IMR-90 (cell line): ENCODE results near the gene PIR. TPM values are rescaled to one million over a fixed set of nuclear protein-coding genes. Genes with fewer than 3 reads are reported as not detected.

Source experiments
- ATAC-seq: fragments of 200-7000 bp; cut with Tn5 transposase; 2 replicates; pipeline ENCODE4 v1.9.1; 2020; ENCODE audit warnings: low read depth, mild to moderate bottlenecking, moderate library complexity
- BruUV-seq: library from RNA; stranded (reverse); fragments of 400-500 nt; replicated peaks from 2 replicates; lab custom pipeline; 2021; lab: Mats Ljungman, UMichigan
- CTCF ChIA-PET: fragments of 300-600 bp; formaldehyde crosslinking; extraction: SDS; loops from one replicate; lab custom pipeline; 2021; ENCODE audit warnings: antibody characterized with exemption; lab: Yijun Ruan, JAX
- POLR2A ChIA-PET: fragments of 300-600 bp; sonication (Branson Sonifier 250); formaldehyde crosslinking; loops from one replicate; lab custom pipeline; 2022; ENCODE audit warnings: antibody characterized with exemption; ENCODE audit not compliant: unreplicated experiment; lab: Charles Lee
- DNase-seq: peaks from one replicate; pipeline ENCODE4 v3.0.0; 2013
- H2AFZ ChIP-seq: replicated peaks from 2 replicates; pipeline ENCODE3; 2013; ENCODE audit warnings: low read length, mild to moderate bottlenecking; ENCODE audit not compliant: poor library complexity
- H2AK5ac ChIP-seq: 2 replicates; pipeline ENCODE4 v1.6.1; 2013; ENCODE audit warnings: low read depth, low read length, inconsistent platforms
- H2AK9ac ChIP-seq: replicated peaks from 2 replicates; pipeline ENCODE3; 2013; ENCODE audit warnings: mild to moderate bottlenecking, low read depth, low read length, moderate library complexity; ENCODE audit not compliant: poor library complexity
- H2BK120ac ChIP-seq: 2 replicates; pipeline ENCODE4 v1.6.1; 2013; ENCODE audit warnings: low read depth, low read length, inconsistent platforms
- H2BK15ac ChIP-seq: 3 replicates; pipeline ENCODE4 v1.6.1; 2013; ENCODE audit warnings: low read depth, low read length, inconsistent platforms
- H2BK20ac ChIP-seq: 2 replicates; pipeline ENCODE4 v1.6.1; 2013; ENCODE audit warnings: low read depth, mild to moderate bottlenecking, inconsistent platforms, low read length, moderate library complexity
- H2BK5ac ChIP-seq: 2 replicates; pipeline ENCODE4 v1.6.1; 2013; ENCODE audit warnings: mild to moderate bottlenecking, low read depth, low read length, inconsistent platforms; ENCODE audit not compliant: poor library complexity, severe bottlenecking
- H3K14ac ChIP-seq: replicated peaks from 2 replicates; pipeline ENCODE4 v1.6.1; 2013; ENCODE audit warnings: low read depth, low read length, inconsistent platforms
- H3K18ac ChIP-seq: 2 replicates; pipeline ENCODE4 v1.6.1; 2013; ENCODE audit warnings: low read depth, low read length, control low read depth
- H3K23ac ChIP-seq: 2 replicates; pipeline ENCODE4 v1.6.1; 2013; ENCODE audit warnings: low read depth, low read length, inconsistent platforms
- H3K27ac ChIP-seq: 2 replicates; pipeline ENCODE4 v1.5.1; 2013; ENCODE audit warnings: mild to moderate bottlenecking, control low read depth, low read length; ENCODE audit not compliant: insufficient read depth
- H3K27me3 ChIP-seq: 2 replicates; pipeline ENCODE4 v1.6.1; 2013; ENCODE audit warnings: low read length; ENCODE audit not compliant: control insufficient read depth, insufficient read depth
- H3K36me3 ChIP-seq: 2 replicates; pipeline ENCODE4 v1.6.1; 2013; ENCODE audit warnings: low read length, mixed read lengths; ENCODE audit not compliant: control insufficient read depth, insufficient read depth
- H3K4ac ChIP-seq: 2 replicates; pipeline ENCODE4 v1.6.1; 2013; ENCODE audit warnings: low read depth, low read length, inconsistent platforms
- H3K4me1 ChIP-seq: 2 replicates; pipeline ENCODE4 v1.6.1; 2013; ENCODE audit warnings: low read length, mixed read lengths; ENCODE audit not compliant: control insufficient read depth, insufficient read depth
- H3K4me2 ChIP-seq: 2 replicates; pipeline ENCODE4 v1.6.1; 2013; ENCODE audit warnings: low read depth, mild to moderate bottlenecking, control low read depth, low read length, moderate library complexity
- H3K4me3 ChIP-seq: 2 replicates; pipeline ENCODE4 v1.5.1; 2013; ENCODE audit warnings: low read depth, mild to moderate bottlenecking, control low read depth, low read length, moderate library complexity; ENCODE audit not compliant: insufficient read depth
- H3K56ac ChIP-seq: 2 replicates; pipeline ENCODE4 v1.6.1; 2013; ENCODE audit warnings: low read length, inconsistent platforms; ENCODE audit not compliant: insufficient read depth; ENCODE audit errors: extremely low read depth
- H3K79me1 ChIP-seq, 2 experiments: 2 replicates each; pipeline ENCODE4 v1.6.1; 2013; ENCODE audit warnings: low read length in 2 of 2, inconsistent platforms in 1 of 2, low read depth in 1 of 2
- H3K9ac ChIP-seq: 2 replicates; pipeline ENCODE4 v1.6.1; 2013; ENCODE audit warnings: low read depth, low read length, control low read depth
- H3K9me1 ChIP-seq: 2 replicates; pipeline ENCODE4 v1.6.1; 2013; ENCODE audit warnings: low read length, inconsistent platforms; ENCODE audit not compliant: insufficient read depth
- H3K9me3 ChIP-seq: 2 replicates; pipeline ENCODE4 v1.6.1; 2013; ENCODE audit warnings: low read length; ENCODE audit not compliant: control insufficient read depth, insufficient read depth
- H4K20me1 ChIP-seq: 2 replicates; pipeline ENCODE4 v1.6.1; 2013; ENCODE audit warnings: low read length, inconsistent platforms; ENCODE audit not compliant: insufficient read depth
- H4K5ac ChIP-seq: 2 replicates; pipeline ENCODE4 v1.6.1; 2013; ENCODE audit warnings: mild to moderate bottlenecking, low read depth, low read length, control low read depth
- H4K8ac ChIP-seq, 2 experiments: 2 replicates each; pipeline ENCODE4 v1.6.1; 2013; ENCODE audit warnings: low read depth in 2 of 2, low read length in 2 of 2, control low read depth in 1 of 2, inconsistent platforms in 1 of 2
- H4K91ac ChIP-seq: 2 replicates; pipeline ENCODE4 v1.6.1; 2013; ENCODE audit warnings: low read depth, low read length, inconsistent platforms; ENCODE audit not compliant: insufficient read depth
- BHLHE40 ChIP-seq: fragments of 150-350 bp; IDR thresholded peaks from 2 replicates; pipeline ENCODE4 v1.6.1; 2016; ENCODE audit warnings: mild to moderate bottlenecking, low read depth, low read length
- CHD1 ChIP-seq: IDR thresholded peaks from 2 replicates; pipeline ENCODE4 v1.6.1; 2012; ENCODE audit warnings: low read depth, low read length, improper control_type of control experiment
- FOS ChIP-seq: fragments of 150-350 bp; IDR thresholded peaks from 2 replicates; pipeline ENCODE4 v1.6.1; 2016; ENCODE audit warnings: low read depth, low read length
- MAFK ChIP-seq: IDR thresholded peaks from 2 replicates; pipeline ENCODE4 v1.6.1; 2012; ENCODE audit warnings: low read depth, low read length, improper control_type of control experiment
- MAZ ChIP-seq: IDR thresholded peaks from 2 replicates; pipeline ENCODE4 v1.6.1; 2012; ENCODE audit warnings: low read depth, mild to moderate bottlenecking, low read length, improper control_type of control experiment, moderate library complexity, borderline replicate concordance
- MXI1 ChIP-seq: IDR thresholded peaks from 2 replicates; pipeline ENCODE4 v1.6.1; 2012; ENCODE audit warnings: low read depth, mild to moderate bottlenecking, low read length, moderate library complexity, borderline replicate concordance
- NFE2L2 ChIP-seq: fragments of 150-350 bp; IDR thresholded peaks from 2 replicates; pipeline ENCODE4 v1.6.1; 2016; ENCODE audit warnings: low read depth, mild to moderate bottlenecking, low read length
- POLR2A ChIP-seq: IDR thresholded peaks from 2 replicates; pipeline ENCODE4 v1.6.1; 2012; ENCODE audit warnings: mild to moderate bottlenecking, low read depth, low read length
- RAD21 ChIP-seq: IDR thresholded peaks from 2 replicates; pipeline ENCODE4 v1.6.1; 2012; ENCODE audit warnings: low read length, improper control_type of control experiment
- RCOR1 ChIP-seq: IDR thresholded peaks from 2 replicates; pipeline ENCODE4 v1.6.1; 2012; ENCODE audit warnings: mild to moderate bottlenecking, low read length, improper control_type of control experiment; ENCODE audit not compliant: insufficient replicate concordance
- RFX5 ChIP-seq: IDR thresholded peaks from 2 replicates; pipeline ENCODE4 v1.8.0; 2012; ENCODE audit warnings: low read depth, mild to moderate bottlenecking, low read length, moderate library complexity
- SMC3 ChIP-seq: fragments of 150-350 bp; IDR thresholded peaks from 2 replicates; pipeline ENCODE4 v1.6.1; 2016; ENCODE audit warnings: low read depth, mild to moderate bottlenecking, antibody characterized with exemption, low read length, moderate library complexity
- USF2 ChIP-seq: fragments of 150-350 bp; IDR thresholded peaks from 2 replicates; pipeline ENCODE4 v1.6.1; 2017; ENCODE audit warnings: mild to moderate bottlenecking, antibody characterized with exemption, low read length, low read depth
- WGBS, 2 experiments: methylation state at CpG; one replicate each; pipeline versions ENCODE4 v1.1.5 to v1.1.7; 2013; ENCODE audit warnings: missing lambda C conversion rate in 2 of 2; ENCODE audit not compliant: insufficient read length in 1 of 2; ENCODE audit errors: extremely low coverage in 2 of 2; 5-methylcytosine and 5-hydroxymethylcytosine counted together
- dilution Hi-C: fragments of 300-500 bp; cut with HindIII; formaldehyde crosslinking; loops from one replicate; pipeline ENCODE4 v1.14.3; 2018; ENCODE audit warnings: low sequenced_read_pairs; ENCODE audit not compliant: unreplicated experiment
- in situ Hi-C: fragments of 300-500 bp; cut with MboI; formaldehyde crosslinking; loops from 3 replicates; pipeline ENCODE4 v1.14.3; 2019; ENCODE audit warnings: low sequenced_read_pairs, inconsistent platforms, mixed read lengths
- intact Hi-C: fragments of 100-400 bp; cut with micrococcal nuclease; formaldehyde crosslinking; loops from 2 replicates; pipeline ENCODE4 v1.10.0; 2022
- polyA plus RNA-seq, 3 experiments: library from polyadenylated mRNA; depleted of rRNA; stranded (reverse); fragments of >200 nt; gene quantifications; 2 replicates each; pipeline ENCODE4 v1.2.3, GENCODE V29; 2012; ENCODE audit warnings: low replicate concordance in 1 of 3
- total RNA-seq: library from RNA; depleted of rRNA; stranded (reverse); fragments of >200 nt; gene quantifications from 2 replicates; pipeline ENCODE4 v1.2.3, GENCODE V29; 2012
- TF ChIP-seq, protein P1 (sequence below): fragments of 150-350 bp; IDR thresholded peaks from 2 replicates; pipeline ENCODE4 v1.6.1; 2016; ENCODE audit warnings: low read depth, mild to moderate bottlenecking, low read length, moderate library complexity, borderline replicate concordance

Gene PIR
- total and polyA plus RNA-seq, 2 of the 4 experiments (the other 2 are of a cell fraction): 5.7 to 8.7 TPM

DNA sequence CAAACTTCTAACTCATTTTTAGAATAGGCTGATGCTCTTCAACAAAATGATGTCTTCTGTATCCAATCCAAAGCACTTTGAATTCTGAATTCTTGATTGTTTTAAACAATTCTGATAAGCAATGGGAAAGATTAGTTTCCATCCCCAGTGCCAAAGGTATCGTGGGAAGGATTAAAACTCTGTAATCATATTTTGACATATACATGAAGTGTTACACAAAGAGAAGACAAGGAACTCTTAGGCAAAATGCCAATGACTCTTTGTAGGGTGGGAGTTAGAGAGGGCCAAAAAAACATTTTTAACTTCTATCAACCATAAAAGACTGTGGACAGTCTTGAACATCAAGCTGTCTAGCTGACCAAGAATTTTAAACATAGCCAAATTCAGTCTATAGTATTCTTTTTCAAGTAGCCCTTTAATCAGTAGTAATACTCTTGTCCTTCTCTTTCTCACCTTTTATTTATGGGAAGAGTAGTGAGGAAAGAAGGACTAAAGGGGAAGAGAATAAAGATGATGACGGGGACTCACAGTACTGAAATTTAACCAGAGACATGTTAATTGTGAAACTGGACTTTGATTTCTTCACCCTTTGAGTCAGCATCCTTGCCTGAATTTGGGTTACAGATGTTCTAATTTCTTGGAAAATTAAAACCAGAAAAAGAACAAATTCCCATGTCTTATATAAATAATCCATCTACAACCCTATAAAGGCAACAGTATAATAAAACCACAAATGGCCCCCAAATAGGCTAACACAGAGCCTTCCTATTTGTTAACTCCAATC lies 57.1 kb downstream of the PIR start (continued):
- no peak for TF ChIP-seq USF2

- no peak overlapping the region for H2BK15ac ChIP-seq
- no peak overlapping the region for H4K5ac ChIP-seq
- H2AK5ac ChIP-seq: no peak overlapping the region
- no peak overlapping the region for H2AK9ac ChIP-seq
- intact Hi-C loops (no loop called here), in situ Hi-C loops (no loop called here), dilution Hi-C loops (no loop called here)
- H3K79me1 ChIP-seq: no peaks in the 10 kb centered on the region
- no peak overlapping the region for H3K18ac ChIP-seq
- CTCF ChIA-PET: no interaction called here
- no peak overlapping the region for H3K4me2 ChIP-seq
- POLR2A ChIA-PET: no interaction called here
- H4K91ac ChIP-seq: no peak overlapping the region
- no peak overlapping the region for H3K4me3 ChIP-seq
- H3K27ac ChIP-seq: no peak overlapping the region
- no peak for TF ChIP-seq MAFK
- no peak for TF ChIP-seq RCOR1
- TF ChIP-seq POLR2A: no peak
- no peak for TF ChIP-seq BHLHE40
- no peak for TF ChIP-seq SMC3
- no peak for TF ChIP-seq CHD1
- no peak for TF ChIP-seq USF2
- TF ChIP-seq, protein P1, sequence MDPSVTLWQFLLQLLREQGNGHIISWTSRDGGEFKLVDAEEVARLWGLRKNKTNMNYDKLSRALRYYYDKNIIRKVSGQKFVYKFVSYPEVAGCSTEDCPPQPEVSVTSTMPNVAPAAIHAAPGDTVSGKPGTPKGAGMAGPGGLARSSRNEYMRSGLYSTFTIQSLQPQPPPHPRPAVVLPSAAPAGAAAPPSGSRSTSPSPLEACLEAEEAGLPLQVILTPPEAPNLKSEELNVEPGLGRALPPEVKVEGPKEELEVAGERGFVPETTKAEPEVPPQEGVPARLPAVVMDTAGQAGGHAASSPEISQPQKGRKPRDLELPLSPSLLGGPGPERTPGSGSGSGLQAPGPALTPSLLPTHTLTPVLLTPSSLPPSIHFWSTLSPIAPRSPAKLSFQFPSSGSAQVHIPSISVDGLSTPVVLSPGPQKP: no peak
- TF ChIP-seq MAZ: no peak
- no peak for TF ChIP-seq RAD21
- no peak for TF ChIP-seq NFE2L2
- no peak for TF ChIP-seq RFX5
- no peak for TF ChIP-seq FOS
- no peak for TF ChIP-seq MXI1
- no TSS peak for BruUV-seq
- H3K4ac ChIP-seq: no peak overlapping the region
- no peak overlapping the region for H2BK20ac ChIP-seq
- no peaks in the 10 kb centered on the region for H3K9me3 ChIP-seq
- H3K4me1 ChIP-seq: no peaks in the 10 kb centered on the region
- H4K20me1 ChIP-seq: no peaks in the 10 kb centered on the region
- DNase-seq: no peak
- no peaks in the 10 kb centered on the region; the same call in 1 of the 2 replicates for H3K27me3 ChIP-seq
- no peak overlapping the region for H2AFZ ChIP-seq
- H3K23ac ChIP-seq: no peak overlapping the region
- no peak overlapping the region for H3K14ac ChIP-seq
- no peak overlapping the region for H2BK120ac ChIP-seq
- no peak overlapping the region for H3K56ac ChIP-seq
- no peaks in the 10 kb centered on the region for H3K9me1 ChIP-seq
- no peak overlapping the region for H2BK5ac ChIP-seq
- peaks cover 1% of the 10 kb centered on the region; the same call in 1 of the 2 replicates for H3K36me3 ChIP-seq
- H3K9ac ChIP-seq: no peak overlapping the region
- no peak overlapping the region for H4K8ac ChIP-seq
- WGBS, 2 experiments: 50% methylated on average over 2 of the region's 2 CpGs; no CpG with 5 or more reads in 1 of the 2 experiments
- ATAC-seq: no peak
These were observed 58.9 kb downstream of the PIR start for GRCh38 chrX:15434205-15434604.
